Tibial nerve (tissue), 3 donors: ENCODE results near the gene ELFN1.

Experiments
- CTCF ChIP-seq, 5 experiments: fragments of 200-600 bp in 3 of 5; fragments of 450-650 bp in 2 of 5; sonication (generic) in 3 of 5; IDR thresholded peaks; one replicate each; pipeline ENCODE4 v1.5.1; 2016 to 2019; ENCODE audit warnings: antibody characterized with exemption in 5 of 5, mild to moderate bottlenecking in 3 of 5, moderate library complexity in 2 of 5
- POLR2A ChIP-seq, 2 donors: fragments of 450-650 bp; IDR thresholded peaks; one replicate each; pipeline ENCODE4 v1.6.1; 2017; ENCODE audit warnings: antibody characterized with exemption in 2 of 2, mild to moderate bottlenecking in 2 of 2, moderate library complexity in 2 of 2

GRCh38 chr7:1755783-1756625, 85.9 kb downstream of the ELFN1 start:
- TF ChIP-seq CTCF (IDR thresholded peaks at IDR 0.05) = no peak
- TF ChIP-seq POLR2A (IDR thresholded peaks at IDR 0.05) = no peak
